GM18505 (cell line): ENCODE data around the gene SHISAL2B.
"Not testable (repeated sequence)": the region's sequence is repeated elsewhere in the genome, so short reads cannot be mapped to it uniquely, and the experiment has no call there.

Experiments used
- ATAC-seq: cut with Tn5 transposase; IDR thresholded peaks from one replicate; pipeline ENCODE4 v1.9.1; 2021; ENCODE audit not compliant: unreplicated experiment
- POLR2A ChIP-seq: IDR thresholded peaks from 4 replicates; pipeline ENCODE4 v1.6.1; 2011; ENCODE audit warnings: borderline replicate concordance; ENCODE audit not compliant: insufficient read depth, insufficient read length; ENCODE audit errors: extremely low read depth

The SHISAL2B gene

GRCh38 chr5:64682608-64683007, 7.7 kb upstream of the SHISAL2B start:
- no peak for ATAC-seq
- TF ChIP-seq POLR2A, result no peak

DNA sequence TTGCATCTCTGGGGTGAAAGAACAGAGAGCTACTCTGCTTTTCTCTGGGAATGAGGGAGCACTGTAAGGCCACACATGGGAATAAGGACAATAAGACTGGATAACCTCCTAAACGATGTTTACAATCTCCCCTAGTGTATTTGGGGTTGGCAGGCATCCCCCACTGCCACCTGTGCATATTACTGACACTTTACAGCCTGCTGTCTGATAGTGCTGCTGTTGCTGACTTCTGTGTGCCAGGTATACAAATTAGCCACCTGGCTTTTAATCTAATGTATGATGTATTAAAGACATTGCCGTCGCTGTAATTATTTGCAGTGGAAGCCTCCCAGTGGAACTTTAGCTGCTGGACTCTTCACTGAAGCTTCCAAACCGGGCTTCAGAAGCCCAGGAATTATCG, 4.4 kb upstream of the SHISAL2B start:
- ATAC-seq, result no peak
- TF ChIP-seq POLR2A, result no peak

DNA sequence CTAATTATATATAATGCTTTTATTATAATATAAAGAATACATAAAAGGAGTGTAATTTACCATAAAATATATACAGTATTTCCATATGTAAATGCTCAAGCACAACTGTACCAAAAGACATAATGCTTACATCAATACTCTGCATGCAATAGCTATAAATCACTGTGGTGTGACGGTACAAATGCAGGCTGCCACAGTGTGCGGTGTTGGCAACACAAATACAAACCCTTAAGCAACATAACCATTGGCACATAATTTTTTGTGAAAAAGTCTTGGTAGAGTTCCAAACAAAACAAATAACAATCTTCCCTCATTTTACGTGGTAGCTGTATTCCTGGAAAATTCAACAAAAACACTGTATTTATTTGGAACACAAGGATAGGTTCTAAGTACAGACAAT, 1.9 kb upstream of the SHISAL2B start:
- TF ChIP-seq POLR2A, result no peak
- no peak for ATAC-seq

DNA sequence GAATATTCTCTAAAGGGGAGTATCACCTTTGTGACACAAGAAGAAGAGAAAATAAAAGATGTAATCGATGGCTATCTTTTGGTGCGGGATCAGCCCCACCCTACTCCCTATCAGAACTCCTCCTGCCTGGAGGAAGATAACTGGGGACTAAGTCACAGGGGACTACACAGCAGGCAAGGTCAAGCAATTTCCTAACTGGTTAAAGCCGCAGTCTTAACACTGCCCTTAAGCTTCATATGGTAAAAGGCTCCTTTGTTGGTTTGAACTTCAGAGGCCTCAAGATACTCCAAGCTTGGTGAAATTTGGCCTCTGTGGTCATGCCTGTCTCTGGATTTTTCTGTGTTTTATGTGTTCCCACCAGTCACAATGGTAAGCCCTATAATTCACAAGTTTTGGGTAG, 1.3 kb upstream of the SHISAL2B start:
- TF ChIP-seq POLR2A, result no peak

GRCh38 chr5:64690104-64690416, 243 bp upstream of the SHISAL2B start:
- ATAC-seq, result no peak
- TF ChIP-seq POLR2A, result no peak

More for the DNA sequence above, 1.3 kb upstream of the SHISAL2B start:
- no peak for ATAC-seq

- TF ChIP-seq POLR2A, result no peak
- no peak for ATAC-seq
Observed at GRCh38 chr5:64691291-64691690, 988 bp downstream of the SHISAL2B start.

DNA sequence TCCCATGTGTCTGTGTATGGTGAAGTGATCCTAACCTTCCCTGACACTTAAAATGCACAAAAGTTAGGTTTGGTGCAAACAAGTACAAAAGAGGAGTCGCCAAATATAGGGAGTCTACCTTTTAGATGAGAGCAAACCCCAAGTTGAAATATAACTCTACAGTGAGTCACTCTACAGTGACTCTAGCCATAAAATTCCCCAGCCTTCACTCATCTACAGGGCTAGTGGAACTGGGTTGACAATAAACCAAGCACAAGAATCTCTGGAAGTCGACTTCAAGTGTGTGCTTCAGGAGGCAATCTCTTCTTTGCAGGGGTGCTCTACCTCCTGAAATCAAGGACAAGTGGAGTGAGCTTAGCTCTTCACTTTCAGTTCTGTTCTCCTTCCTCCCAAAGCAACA, 3.3 kb downstream of the SHISAL2B start:
- TF ChIP-seq POLR2A, result no peak
- no peak for ATAC-seq

- not testable (repeated sequence) for ATAC-seq
Observed at GRCh38 chr5:64696414-64696813, 6.1 kb downstream of the SHISAL2B start.

- TF ChIP-seq POLR2A, result no peak
- ATAC-seq, result no peak
Observed at GRCh38 chr5:64700765-64701164, 10.5 kb downstream of the SHISAL2B start.

- not testable (repeated sequence) for ATAC-seq
Observed at GRCh38 chr5:64706074-64706473, 15.8 kb downstream of the SHISAL2B start.

GRCh38 chr5:64707191-64707590, 16.9 kb downstream of the SHISAL2B start:
- no peak for TF ChIP-seq POLR2A
- no peak for ATAC-seq

GRCh38 chr5:64714495-64714894, 24.2 kb downstream of the SHISAL2B start:
- ATAC-seq, result not testable (repeated sequence)

DNA sequence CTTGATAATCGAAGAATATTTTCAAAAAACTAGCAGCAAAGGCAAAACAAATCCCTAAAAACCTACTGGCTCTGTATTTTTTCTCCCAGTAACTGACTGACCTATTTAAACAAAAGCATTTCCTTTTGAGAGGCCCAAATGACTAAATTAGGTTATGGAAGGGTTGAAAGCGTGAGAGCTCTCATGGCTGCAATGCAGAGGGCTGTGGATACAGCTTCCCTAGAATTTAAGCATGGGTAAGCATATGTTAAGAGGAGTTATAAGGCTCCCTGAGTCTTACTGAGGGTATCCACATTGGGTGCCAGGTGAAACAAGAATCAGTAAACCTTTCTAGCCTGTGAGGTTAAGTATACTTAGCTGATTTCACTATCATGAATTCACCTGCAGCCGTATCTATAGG, 32.3 kb downstream of the SHISAL2B start:
- no peak for TF ChIP-seq POLR2A
- ATAC-seq, result no peak

- no peak for ATAC-seq
Observed at GRCh38 chr5:64727150-64727549, 36.8 kb downstream of the SHISAL2B start.

DNA sequence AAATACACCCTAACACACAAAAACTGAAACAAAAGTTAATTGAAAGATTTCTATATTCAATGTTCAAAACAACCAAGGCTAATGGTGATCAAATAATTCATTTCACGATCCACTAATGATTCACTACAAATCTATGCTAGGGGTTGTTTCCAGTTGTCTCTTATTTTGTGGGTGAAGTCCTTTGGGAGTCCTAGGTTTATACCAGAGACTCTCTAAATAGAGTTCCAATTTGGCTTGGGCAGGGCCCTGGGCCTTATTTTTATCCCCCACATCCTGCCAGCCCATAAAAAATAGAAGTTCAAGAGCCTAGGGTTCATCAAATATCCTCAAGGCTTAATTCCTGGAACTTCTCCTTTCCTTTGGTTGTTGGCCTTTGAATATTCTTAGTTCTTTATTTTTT, 52.1 kb downstream of the SHISAL2B start:
- no peak for TF ChIP-seq POLR2A
- no peak for ATAC-seq

More at GRCh38 chr5:64727150-64727549, 36.8 kb downstream of the SHISAL2B start:
- TF ChIP-seq POLR2A, result no peak

- TF ChIP-seq POLR2A, result no peak
- ATAC-seq, result no peak
Observed at GRCh38 chr5:64742821-64743220, 52.5 kb downstream of the SHISAL2B start.
